Nucleus accumbens (tissue), 56 donors: ENCODE results near the gene ABL2.
"Not testable (repeated sequence)": the region's sequence is repeated elsewhere in the genome, so short reads cannot be mapped to it uniquely, and the experiment has no call there.

Source experiments
- DNase-seq, 56 donors: peaks; one replicate each; lab custom pipeline; 2025; lab: John Stamatoyannopoulos, UW

ABL2 gene

DNA sequence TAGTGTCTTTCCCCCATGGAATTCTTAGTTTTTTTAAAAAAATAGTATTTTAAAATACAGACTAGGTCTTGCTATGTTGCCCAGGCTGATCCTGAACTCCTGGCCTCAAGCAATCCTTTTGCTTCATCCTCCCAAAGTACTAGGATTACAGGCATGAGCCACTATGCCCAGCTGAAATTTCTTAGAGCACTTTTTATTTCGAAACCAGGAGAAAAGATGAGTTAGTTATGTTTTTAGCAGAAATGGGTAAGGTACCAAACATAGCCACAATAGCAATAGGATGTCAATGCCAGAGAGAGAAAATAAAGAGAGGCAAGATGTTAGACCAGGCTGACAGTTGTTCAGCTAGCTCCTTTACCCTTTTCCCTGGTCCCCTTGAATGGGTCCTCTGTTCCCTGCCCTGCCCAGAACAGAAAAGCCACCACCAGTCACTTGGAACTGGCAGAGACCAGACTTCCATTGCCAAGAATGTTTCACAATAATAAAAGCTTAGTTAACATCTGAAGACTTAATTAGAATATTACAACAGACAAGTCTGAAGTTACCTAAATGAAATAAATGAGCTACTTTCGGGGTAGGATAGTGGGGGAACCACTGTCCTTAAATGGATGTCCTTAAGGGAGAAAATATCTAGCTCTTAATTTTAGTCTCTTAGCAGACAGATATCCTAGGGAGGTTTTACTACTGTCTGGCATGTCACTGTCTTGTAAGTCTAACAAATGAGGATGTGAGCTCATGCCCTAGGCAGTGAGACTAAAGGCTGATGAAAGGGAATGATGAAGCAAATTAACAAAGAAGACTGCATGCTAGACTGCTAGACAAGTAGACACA is 54.3 kb downstream of the ABL2 start:
- DNase-seq, result peak in 43 of 56 donors; percentile 2 to 68 (median 33)

DNA sequence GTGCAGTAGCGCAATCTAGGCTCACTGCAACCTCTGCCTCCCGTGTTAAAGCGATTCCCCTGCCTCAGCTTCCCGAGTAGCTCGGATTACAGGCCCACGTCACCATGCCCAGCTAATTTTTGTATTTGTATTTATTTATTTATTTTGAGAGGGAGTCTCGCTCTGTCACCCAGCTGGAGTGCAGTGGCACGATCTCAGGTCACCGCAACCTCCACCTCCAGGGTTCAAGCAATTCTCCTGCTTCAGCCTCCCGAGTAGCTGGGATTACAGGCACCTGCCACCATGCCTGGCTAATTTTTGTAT is 59.1 kb downstream of the ABL2 start:
- DNase-seq, result not testable (repeated sequence)

DNA sequence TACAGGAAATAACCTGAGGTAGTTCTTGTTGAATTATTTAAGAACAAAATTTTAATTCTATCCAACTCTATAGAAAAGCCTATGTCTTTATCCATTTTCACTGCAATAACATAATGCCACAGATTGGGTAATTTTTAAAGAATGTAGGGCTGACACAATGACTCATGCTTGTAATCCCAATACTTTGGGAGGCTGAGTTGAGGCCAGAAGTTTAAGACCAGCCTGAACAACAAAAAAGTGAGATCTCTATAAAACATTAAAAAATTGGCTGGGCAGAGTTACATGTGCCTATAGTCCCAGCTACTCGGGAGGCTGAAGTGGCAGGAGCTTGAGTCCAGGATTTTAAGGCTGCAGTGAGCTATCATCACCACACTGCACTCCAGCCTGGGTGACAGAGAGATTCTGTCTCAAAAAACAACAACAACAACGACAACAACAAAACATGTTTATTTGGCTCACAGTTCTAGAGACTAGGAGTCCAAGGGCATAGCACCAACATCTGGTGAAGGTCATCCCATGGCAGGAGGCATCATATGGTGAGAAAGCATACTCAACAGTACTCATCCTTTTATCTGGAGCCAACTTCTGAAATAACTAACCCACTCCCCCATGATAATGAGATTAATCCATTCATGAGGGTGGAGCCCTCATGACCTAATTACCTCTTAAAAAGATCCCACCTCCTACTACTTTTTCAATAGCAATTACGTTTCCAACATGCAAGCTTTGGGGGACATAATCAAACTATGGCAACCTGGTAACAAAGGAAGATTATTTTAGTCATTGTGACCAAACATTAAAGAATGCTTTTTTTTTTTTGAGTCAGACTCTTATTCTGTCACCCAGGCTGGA is 59.6 kb downstream of the ABL2 start:
- no peak for DNase-seq

DNA sequence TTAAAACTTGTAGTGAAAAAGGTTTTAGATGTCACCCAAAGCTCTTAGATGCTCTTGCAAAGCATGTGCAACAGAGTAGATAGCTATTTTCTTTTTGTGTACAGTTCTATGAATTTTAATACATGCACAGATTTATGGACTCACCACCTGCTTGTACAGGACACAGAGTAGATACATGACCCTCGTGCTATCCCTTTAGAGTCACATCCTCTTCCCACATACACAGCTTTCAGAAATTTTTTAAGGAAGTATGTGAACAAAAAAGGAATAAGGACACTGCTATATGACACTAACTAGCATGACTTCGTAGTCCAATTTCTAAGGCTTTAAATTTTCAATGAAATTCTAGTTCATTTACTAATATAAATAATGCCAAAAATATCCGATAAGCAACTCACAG is 60.9 kb downstream of the ABL2 start:
- no peak for DNase-seq

DNA sequence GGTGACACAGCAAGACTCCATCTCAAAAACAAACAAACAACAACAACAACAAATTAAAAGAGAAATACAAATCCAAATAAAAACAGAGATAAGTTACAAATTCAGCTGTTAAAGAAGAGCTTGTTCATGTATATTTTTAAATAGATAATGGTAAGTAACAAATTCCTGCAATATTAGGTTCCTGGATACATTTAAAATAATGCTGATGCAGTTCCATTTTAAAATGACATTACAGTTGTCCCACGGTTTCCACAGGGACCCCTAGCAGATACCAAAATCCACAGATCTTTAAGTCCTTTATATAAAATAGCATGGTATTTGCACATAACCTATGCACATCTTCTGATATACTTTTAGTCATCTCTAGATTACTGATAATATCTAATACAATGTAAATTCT is 61.5 kb downstream of the ABL2 start:
- DNase-seq, result no peak

DNA sequence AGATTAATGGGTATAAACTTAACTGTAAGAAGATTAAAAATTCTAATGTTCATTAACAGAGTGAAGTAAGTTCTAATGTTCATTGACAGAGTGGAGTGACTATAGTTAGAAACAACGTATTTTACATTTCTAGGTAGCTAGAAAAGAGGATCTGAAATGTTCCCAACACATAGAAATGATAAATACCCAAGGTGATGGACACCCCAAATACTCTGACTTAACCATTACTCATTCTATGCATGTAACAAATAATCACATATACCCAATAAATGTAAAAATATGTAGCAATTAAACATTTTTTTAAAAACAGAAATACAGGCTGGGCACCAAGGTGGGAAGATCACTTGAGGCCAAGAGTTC is 62.1 kb downstream of the ABL2 start:
- DNase-seq, result no peak

DNA sequence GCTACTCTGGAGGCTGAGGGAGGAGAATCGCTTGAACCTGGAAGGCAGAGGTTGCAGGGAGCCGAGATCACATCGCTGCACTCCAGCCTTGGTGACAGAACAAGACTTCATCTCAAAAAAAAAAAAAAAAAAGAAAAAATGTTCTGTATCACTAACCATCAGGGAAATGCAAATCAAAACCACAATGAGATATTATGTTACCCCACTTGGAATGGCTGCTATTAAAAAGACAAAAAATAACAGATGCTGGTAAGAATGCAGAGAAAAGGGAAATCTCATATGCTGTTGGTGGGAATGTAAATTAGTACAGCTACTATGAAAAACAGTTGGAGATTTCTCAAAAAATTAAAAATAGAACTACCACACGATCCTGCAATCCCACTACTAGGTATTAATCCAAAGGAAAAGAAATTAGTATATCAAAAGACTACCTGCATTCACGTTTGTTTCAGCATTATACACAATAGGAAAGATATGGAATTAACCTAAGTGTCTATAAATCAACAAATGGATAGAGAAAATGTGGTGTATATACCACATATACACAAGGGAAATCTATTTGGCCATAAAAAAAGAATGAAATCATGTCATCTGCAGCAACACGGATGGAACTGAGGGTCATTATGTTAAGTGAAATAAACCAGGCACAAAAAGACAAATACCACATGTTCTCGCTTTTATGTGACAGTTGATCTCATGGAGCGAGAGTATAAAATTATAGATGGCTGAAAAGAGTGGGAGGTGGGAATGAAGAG is 62.6 kb downstream of the ABL2 start:
- DNase-seq, result no peak

DNA sequence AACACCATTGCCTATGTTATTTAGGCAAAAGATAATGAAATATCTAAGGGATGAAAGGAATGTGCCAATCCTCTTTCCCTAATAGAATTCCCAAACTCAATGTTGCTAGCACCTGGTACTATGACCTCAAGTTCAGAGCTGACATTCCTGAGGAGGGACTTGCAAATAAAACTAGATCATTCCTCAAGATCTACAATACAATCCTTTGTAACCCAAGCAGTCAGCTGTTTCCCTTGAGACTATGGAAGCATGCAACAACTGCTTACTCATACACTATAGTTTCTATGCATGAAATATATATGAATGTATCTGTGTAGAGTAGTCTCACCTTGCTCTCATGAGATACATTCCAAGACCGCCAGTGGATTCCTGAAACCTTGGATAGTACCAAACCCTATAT is 65.0 kb downstream of the ABL2 start:
- DNase-seq, result no peak

DNA sequence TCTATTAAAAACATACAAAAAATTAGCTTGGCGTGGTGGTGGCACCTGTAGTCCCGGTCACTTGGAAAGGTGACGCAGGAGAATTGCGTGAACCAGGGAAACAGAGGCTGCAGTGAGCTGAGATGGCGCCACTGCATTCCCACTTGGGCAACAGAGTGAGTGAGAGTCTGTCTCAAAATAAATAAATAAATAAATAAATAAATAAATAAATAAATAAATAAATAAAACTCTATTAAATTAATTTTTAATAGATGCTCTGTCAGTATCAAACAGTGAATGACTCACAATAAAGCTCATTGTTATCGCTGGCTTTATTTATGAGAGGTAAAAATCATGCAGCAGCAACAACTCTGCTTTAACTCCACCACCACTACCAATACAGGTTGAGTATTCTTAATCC is 72.8 kb downstream of the ABL2 start:
- DNase-seq, result no peak

DNA sequence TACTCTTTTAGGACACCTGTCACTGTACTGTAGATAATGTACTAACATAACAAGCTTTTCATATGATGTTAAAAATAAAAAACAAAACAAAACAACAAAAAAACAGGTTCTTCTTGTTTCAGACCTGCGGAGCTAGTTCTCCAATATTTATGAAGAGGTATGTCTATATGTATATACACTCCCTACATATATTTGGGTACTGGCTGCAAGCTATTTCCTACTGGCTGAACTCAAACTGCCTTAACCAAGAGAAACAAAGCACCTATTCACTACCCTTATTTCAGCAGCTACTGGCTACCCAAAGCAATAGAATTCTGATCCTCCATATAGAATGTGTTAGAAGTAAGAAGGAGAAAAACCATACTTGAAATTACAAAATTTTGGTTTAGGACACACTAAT is 73.5 kb downstream of the ABL2 start:
- no peak for DNase-seq

DNA sequence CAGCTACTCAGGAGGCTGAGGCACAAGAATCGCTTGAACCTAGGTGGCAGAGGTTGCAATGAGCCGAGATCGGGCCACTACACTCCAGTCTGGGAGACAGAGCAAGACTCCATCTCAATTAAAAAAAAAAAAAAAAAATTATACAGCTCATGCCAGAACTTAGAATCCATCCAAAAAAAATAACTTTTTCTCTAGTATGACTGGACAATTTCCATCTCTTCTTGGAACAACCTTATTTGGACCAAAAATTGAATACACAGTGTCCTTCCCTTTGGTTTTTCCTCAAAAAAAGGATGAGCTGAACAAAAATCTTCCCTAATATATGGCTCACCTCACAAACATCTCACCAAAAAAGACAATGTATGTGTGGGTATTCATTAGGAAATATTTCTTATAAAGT is 73.9 kb downstream of the ABL2 start:
- no peak for DNase-seq

DNA sequence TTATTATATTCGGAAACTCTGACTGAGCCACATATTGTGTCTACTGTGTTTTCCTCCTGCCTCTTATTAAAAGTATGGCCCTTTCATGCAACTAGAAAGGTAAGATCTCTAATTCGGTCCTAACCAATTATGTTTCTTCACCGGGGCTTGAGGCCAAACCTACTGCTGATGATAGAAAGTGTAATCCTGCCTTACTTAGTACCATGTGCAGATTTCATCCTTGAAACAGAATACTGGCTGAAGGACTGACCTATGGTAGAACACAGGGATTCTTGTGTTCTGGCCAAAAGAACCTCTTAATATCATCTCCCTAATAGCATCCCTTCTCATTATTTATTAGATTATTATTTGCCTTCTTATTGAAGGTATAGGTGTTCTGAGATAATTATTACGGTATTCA is 75.0 kb downstream of the ABL2 start:
- DNase-seq, result no peak

DNA sequence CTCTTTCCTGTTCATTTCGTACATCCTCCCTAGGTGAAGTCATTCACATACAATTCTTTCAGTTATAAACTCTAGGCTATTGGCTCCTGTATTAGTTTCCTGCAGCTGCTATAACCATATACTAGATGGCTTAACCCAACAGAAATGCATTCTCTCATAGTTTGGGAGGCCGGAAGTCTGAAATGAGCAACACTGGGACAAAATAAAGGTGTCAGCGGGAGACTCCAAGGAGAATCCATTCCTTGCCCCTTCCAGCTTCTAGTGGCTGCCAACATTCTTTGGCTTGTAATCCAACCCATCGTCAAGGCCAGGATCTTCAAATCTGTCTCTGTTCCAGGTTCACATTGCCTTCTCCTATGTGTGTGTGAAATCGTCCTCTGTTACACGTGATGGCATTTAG is 76.3 kb downstream of the ABL2 start:
- no peak for DNase-seq

DNA sequence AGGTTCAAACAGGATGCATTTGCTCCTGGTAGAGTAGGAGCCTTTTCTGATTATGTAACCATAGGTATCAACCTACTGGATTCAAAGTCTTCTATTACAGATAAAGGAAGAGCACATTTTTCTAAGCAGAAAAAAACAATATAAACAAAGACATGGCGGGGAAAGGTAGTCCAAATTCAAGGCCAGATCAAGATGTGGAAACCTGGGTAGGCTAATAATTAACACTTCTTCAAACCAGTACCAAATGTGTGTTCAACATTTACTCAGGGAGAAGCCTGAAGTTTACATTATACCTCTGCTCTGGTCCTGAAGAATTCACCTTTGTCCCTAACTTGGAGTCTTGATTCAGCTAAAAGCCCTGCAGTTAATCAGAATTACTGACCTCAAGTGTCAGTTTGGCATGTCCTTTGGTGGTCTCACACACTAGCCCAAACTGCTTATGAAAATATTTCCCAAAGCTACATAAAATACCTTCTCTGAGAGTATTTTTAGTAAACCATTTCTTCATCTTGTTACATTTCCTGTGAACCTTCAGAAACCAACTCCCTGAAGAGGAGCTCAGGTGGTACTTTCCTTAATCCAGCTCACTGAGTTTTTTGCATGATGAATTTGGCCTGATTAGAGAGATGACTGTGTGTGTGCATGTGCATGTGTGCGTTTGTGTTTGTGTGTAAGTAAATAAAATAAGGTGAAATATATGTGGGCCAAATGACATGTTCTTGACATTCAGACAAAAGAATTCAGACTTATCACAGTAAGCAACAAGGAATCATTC is 77.4 kb downstream of the ABL2 start:
- no peak for DNase-seq

DNA sequence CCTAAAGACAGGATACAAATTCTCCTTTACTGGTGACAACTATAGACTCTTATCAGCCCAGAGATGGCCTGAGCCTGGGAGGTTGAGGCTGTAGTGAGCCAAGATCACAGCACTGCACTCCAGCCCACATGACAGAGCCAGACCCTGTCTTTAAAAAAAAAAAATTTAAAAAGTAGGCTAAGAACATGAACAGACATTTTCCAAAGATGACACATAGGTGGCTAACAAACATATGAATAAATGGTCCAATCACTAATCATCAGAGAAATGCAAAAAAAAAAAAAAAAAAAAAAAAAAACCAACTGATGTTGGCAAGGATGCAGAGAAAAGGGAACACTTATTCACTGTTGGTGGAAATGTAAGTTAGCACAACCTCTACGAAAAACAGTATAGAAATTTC is 82.6 kb downstream of the ABL2 start:
- no peak for DNase-seq

DNA sequence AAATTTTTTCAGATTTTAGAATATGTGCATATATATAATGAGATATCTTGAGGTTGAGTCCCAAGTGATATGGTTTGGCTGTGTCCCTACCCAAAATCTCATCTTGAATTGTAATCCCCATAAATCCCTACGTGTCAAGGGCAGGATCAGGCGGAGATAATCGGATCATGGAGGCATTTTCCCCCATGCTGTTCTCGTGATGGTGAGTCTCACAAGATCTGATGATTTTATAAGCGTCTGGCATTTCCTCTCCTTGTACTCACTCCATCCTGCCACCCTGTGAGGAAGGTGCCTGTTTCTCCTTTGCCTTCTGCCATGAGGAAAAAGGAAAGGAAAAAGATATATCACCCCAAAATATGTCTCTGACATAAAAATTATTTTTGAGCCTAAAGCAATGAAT is 83.0 kb downstream of the ABL2 start:
- DNase-seq, result no peak

DNA sequence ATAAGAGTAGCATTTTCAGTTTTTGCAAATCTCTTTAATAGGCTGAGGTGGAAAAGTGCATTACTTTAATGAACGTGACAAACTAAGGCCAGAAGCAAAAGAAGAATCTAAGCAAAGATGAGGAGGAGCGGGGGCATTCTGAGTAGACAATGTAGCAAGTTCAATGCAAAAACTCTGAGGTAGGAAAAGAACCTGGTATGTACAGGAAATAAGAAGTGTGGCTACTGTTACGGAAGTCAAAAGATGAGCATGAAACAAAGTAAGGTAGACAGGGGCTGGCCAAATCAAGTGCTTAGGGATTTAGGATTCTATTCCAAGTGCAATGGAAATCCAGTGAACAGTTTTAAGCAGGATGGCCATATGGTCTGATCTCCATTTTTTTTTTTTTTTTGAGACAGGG is 84.0 kb downstream of the ABL2 start:
- no peak for DNase-seq

DNA sequence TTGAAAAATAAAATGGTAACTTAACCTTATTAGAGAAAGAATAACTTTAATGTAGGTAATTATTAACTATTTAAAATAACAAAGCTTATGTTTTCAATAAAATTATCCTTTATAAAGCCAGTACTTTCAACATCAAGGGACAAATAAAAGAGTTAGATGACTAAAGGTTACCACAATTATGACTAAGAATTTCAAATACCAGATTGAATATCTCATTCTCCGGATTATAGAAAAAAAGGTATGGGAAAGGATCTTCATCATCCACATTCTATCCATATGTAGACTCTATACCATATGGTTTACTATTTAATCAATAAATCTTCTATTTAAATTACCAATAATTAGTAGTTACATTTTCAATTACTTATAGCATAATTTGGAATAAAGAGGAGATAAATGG is 84.9 kb downstream of the ABL2 start:
- no peak for DNase-seq

DNA sequence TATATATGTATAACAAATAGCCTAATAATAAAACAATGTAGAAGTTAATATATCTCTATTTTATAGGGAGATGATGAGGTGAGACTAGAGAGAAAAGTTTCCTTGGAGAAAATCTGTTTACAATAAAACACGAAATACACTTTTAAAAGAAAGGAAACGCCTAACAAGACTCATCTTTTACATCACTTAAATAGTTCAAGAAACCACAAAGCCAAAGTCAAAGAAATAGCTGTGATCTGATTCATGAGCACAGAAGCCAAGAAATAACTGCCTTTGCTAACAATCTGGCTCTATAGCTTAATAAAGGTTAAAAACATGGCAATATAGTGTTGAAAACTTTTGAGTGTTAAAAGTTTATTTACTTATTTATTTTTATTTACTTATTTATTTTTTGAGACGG is 86.2 kb downstream of the ABL2 start:
- DNase-seq, result no peak

DNA sequence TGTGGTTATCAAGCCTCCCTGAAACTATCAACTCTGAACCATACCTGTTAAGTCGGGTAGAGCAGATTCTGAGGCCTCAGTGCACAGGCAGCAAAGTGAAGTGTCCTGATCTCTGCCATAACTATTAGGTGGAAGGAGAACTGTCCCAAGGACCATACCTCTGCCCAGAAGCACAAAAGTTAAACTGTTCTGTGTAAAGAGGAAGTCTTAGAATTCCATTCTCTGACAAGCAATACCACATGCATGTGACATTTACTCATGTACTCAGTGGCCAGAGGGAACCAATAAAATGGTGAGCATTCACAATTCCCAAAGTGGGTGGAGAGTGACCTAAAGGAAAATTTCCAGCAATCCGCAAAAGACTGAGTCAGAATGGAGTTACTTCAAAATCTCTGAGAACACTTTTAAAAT is 86.6 kb downstream of the ABL2 start:
- no peak for DNase-seq
